ENCODE results near the gene KPNA2. TPM values are rescaled to one million over a fixed set of nuclear protein-coding genes. Genes with fewer than 3 reads are reported as not detected.

The KPNA2 gene
- total and polyA plus RNA-seq, 9 of the 15 experiments (the other 6 are each of a cell fraction or from before 2014, with no cell fraction given) = 132 to 984 (median 241) TPM

DNA sequence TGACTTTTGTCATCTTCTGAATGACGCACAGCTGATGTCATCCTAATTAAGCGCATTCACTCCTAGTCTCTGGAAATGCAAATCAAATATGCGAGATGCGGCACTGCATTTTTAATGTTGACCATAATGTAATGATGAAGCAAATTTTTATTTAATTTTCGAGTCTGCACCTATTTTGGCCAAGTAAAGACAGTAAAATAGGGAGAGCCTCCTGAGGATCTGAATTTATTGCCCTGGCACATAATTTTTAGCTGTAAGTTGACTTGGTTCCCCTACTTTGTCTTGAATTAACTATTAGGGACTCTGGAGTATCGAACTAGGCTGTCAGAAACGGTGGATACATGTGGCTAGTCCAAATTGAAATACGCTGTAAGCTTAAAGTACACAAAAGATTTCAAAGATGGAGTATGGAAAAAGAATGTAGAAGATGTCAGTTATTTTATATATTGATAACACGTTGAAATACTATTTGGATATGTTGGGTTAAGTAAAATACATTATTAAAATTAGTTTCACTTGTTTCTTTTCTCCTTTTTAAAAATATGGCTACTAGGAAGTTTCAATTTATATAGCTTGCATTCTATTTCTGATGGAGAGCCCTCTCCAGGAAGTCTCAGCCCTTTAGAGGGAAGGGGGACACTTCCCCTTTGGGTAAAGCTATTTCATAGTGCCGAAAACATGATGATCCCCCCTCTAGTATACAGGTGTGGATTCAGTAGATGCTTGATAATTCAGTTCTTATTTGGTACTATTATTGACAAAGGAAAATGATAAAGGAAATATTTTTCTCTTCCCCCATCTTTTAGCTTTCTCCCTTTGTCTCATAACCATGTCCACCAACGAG lies 991 bp downstream of the KPNA2 start:
- Histone ChIP-seq H2AFZ (ENCODE audit: low read depth, low read length) (peak overlapping the region; percentile 43), H3K27me3 (ENCODE audit: control insufficient read depth in 2 of 2, insufficient read depth in 2 of 2, low read length in 2 of 2) (no peaks in the 10 kb centered on the region), H3K36me3 (ENCODE audit: control insufficient read depth, insufficient read depth, low read length) (peaks cover 55% of the 10 kb centered on the region), H3K27ac (ENCODE audit: extremely low read depth, low read depth, low read length) (peak overlapping the region; percentile 89), H3K79me2 (ENCODE audit: control insufficient read depth, insufficient read depth, low read length) (peaks cover 38% of the 10 kb centered on the region), H3K9me1 (ENCODE audit: control insufficient read depth, insufficient read depth, low read length) (no peaks in the 10 kb centered on the region), H3K4me2 (ENCODE audit: insufficient read depth, low read length) (peak overlapping the region; percentile 88), H3K4me3 (peak overlapping the region; percentile 69), H3K9ac (ENCODE audit: insufficient read depth in 1 of 2, low read depth in 2 of 2, low read length in 2 of 2) (peak overlapping the region; percentile 93 to 99), H3K9me3 (replicated peaks; ENCODE audit: control insufficient read depth, insufficient read depth, low read depth, low read length) (no peaks in the 10 kb centered on the region), H3K4me1 (replicated peaks in 1 of 2; ENCODE audit: control insufficient read depth in 2 of 2, insufficient read depth in 2 of 2, low read length in 2 of 2) (peaks cover 0 to 9% of the 10 kb centered on the region in 2 experiments; a peak in 3 of 5 replicates), H4K20me1 (replicated peaks; ENCODE audit: control insufficient read depth, insufficient read depth, low read length) (no peaks in the 10 kb centered on the region)
- 2% methylated on average over 11 of the region's 11 CpGs for WGBS (ENCODE audit: insufficient coverage, low coverage, missing lambda C conversion rate)
- intact Hi-C loops (cut with micrococcal nuclease) = no loop called here
- no peak for DNase-seq (ENCODE audit: extremely low read depth in 1 of 4, low spot score in 3 of 4)
- BruUV-seq (replicated peaks) = no TSS peak
- in situ Hi-C loops (cut with MboI) = no loop called here
- CTCF ChIA-PET (ENCODE audit: low intra/inter-chr PET ratio) = no interaction called here
- ATAC-seq = no peak
- POLR2A ChIA-PET = interaction anchor here (0.8 to 3.3 kb wide), 12 partner anchors 8 to 236 kb away, joined by 3 to 22 read pairs (median 4); no protein-coding TSS in a partner anchor
- FAIRE-seq = no peak
- TF ChIP-seq ADNP (tag; IDR thresholded peaks at IDR 0.05) (no peak), NCOA1 (IDR thresholded peaks at IDR 0.05; ENCODE audit: low read depth) (peak; percentile 81; the same call in 1 of the 2 replicates), ZNF436 (CRISPR knock-in tag; IDR thresholded peaks at IDR 0.05) (no peak), RAD21 (CRISPR knock-in tag; conservative IDR thresholded peaks at IDR 0.05 in 1 of 2, IDR thresholded peaks at IDR 0.05 in 1 of 2) (0 out of 4 replicates have a peak, but pooled peaks of 1 of the 2 experiments have one; percentile 7), KHSRP (IDR thresholded peaks at IDR 0.05) (peak; percentile 33; the same call in 1 of the 2 replicates), ZBTB8A (IDR thresholded peaks at IDR 0.05; ENCODE audit: partially characterized antibody) (peak; percentile 18), CREM (IDR thresholded peaks at IDR 0.05; ENCODE audit: low read depth) (peak; percentile 93), PTRF (tag; IDR thresholded peaks at IDR 0.05) (no peak), U2AF2 (optimal IDR thresholded peaks at IDR 0.05; ENCODE audit: low read depth, low read length) (no peak), FOSL1 (tag; conservative IDR thresholded peaks at IDR 0.05) (peak; percentile 29; the same call in 1 of the 2 replicates), CREB1 (IDR thresholded peaks at IDR 0.05) (peak; percentile 89), CREB1 (CRISPR knock-in tag; IDR thresholded peaks at IDR 0.05) (no peak), GATAD2B (IDR thresholded peaks at IDR 0.05; ENCODE audit: borderline replicate concordance) (no peak), DACH1 (IDR thresholded peaks at IDR 0.05; ENCODE audit: partially characterized antibody) (peak; percentile 17), SPI1 (IDR thresholded peaks at IDR 0.05; ENCODE audit: borderline replicate concordance, low read depth, low read length) (peak; percentile 53; the same call in 1 of the 2 replicates), MEIS2 (IDR thresholded peaks at IDR 0.05; ENCODE audit: partially characterized antibody) (peak; percentile 18)
- TF ChIP-seq, protein P1, sequence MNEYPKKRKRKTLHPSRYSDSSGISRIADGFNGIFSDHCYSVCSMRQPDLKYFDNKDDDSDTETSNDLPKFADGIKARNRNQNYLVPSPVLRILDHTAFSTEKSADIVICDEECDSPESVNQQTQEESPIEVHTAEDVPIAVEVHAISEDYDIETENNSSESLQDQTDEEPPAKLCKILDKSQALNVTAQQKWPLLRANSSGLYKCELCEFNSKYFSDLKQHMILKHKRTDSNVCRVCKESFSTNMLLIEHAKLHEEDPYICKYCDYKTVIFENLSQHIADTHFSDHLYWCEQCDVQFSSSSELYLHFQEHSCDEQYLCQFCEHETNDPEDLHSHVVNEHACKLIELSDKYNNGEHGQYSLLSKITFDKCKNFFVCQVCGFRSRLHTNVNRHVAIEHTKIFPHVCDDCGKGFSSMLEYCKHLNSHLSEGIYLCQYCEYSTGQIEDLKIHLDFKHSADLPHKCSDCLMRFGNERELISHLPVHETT (CRISPR knock-in tag; conservative IDR thresholded peaks at IDR 0.05 in 1 of 2, IDR thresholded peaks at IDR 0.05 in 1 of 2) = no peak
- TF ChIP-seq, protein P2, sequence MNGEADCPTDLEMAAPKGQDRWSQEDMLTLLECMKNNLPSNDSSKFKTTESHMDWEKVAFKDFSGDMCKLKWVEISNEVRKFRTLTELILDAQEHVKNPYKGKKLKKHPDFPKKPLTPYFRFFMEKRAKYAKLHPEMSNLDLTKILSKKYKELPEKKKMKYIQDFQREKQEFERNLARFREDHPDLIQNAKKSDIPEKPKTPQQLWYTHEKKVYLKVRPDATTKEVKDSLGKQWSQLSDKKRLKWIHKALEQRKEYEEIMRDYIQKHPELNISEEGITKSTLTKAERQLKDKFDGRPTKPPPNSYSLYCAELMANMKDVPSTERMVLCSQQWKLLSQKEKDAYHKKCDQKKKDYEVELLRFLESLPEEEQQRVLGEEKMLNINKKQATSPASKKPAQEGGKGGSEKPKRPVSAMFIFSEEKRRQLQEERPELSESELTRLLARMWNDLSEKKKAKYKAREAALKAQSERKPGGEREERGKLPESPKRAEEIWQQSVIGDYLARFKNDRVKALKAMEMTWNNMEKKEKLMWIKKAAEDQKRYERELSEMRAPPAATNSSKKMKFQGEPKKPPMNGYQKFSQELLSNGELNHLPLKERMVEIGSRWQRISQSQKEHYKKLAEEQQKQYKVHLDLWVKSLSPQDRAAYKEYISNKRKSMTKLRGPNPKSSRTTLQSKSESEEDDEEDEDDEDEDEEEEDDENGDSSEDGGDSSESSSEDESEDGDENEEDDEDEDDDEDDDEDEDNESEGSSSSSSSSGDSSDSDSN (IDR thresholded peaks at IDR 0.05; ENCODE audit: borderline replicate concordance in 1 of 2, low read depth in 2 of 2, low read length in 2 of 2) = no peak

Data from K562 (cell line).